NCI-H2107 (cell line): ENCODE measurements around the gene MARK2.
"Not testable (repeated sequence)": the region's sequence is repeated elsewhere in the genome, so short reads cannot be mapped to it uniquely, and the experiment has no call there.

ENCODE experiments used
- DNase-seq: peaks from one replicate; lab custom pipeline; 2025; lab: John Stamatoyannopoulos, UW

MARK2 gene

GRCh38 chr11:63838678-63839507 lies at the start of gene MARK2:
TSS of gene MARK2 (plus strand) at chr11:63839110. CDS start at chr11:63839507, 397 bp downstream.
- DNase-seq: peak; percentile 98

- no peak for DNase-seq
Observed at GRCh38 chr11:63791495-63792167, 47.3 kb upstream of the MARK2 start.

- no peak for DNase-seq
Observed at GRCh38 chr11:63793161-63793560, 45.7 kb upstream of the MARK2 start.

- DNase-seq: no peak
Observed at GRCh38 chr11:63795066-63795465, 43.8 kb upstream of the MARK2 start.

- no peak for DNase-seq
Observed at GRCh38 chr11:63800921-63801320, 38.0 kb upstream of the MARK2 start.

GRCh38 chr11:63802637-63803414 lies 36.1 kb upstream of the MARK2 start:
- no peak for DNase-seq

GRCh38 chr11:63804259-63804658 lies 34.7 kb upstream of the MARK2 start:
- DNase-seq: no peak

GRCh38 chr11:63805844-63806415 lies 33.0 kb upstream of the MARK2 start:
- DNase-seq: no peak

GRCh38 chr11:63810383-63810782 lies 28.5 kb upstream of the MARK2 start:
- not testable (repeated sequence) for DNase-seq

- DNase-seq: no peak
Observed at GRCh38 chr11:63811522-63811921, 27.4 kb upstream of the MARK2 start.

- peak; percentile 67 for DNase-seq
Observed at GRCh38 chr11:63813035-63813562, 25.8 kb upstream of the MARK2 start, which contains the start of gene SPINDOC. TSS of gene SPINDOC (plus strand) at chr11:63813456. CDS start at chr11:63813687, 231 bp downstream.

GRCh38 chr11:63813563-63814382 lies 25.1 kb upstream of the MARK2 start:
- DNase-seq: no peak

GRCh38 chr11:63814383-63814736 lies 24.6 kb upstream of the MARK2 start:
- no peak for DNase-seq

- no peak for DNase-seq
Observed at GRCh38 chr11:63816166-63816565, 22.7 kb upstream of the MARK2 start.

GRCh38 chr11:63816732-63817131 lies 22.2 kb upstream of the MARK2 start:
- DNase-seq: no peak

- no peak for DNase-seq
Observed at GRCh38 chr11:63817758-63818498, 21.0 kb upstream of the MARK2 start.

GRCh38 chr11:63818609-63819008 lies 20.3 kb upstream of the MARK2 start:
- no peak for DNase-seq

- DNase-seq: no peak
Observed at GRCh38 chr11:63821411-63821810, 17.5 kb upstream of the MARK2 start.

GRCh38 chr11:63826471-63827190 lies 12.3 kb upstream of the MARK2 start:
- no peak for DNase-seq
